ENCODE results near the gene POMT2.
A peak's percentile ranks its signal among the peaks of the same experiment; 100 is the strongest.

POMT2 gene

GRCh38 chr14:77306851-77307496 lies 13.7 kb downstream of the POMT2 start:
- Histone ChIP-seq H3K36me3 (ENCODE audit: control insufficient read depth in 4 of 4, insufficient read depth in 4 of 4, low read length in 3 of 4) (peaks cover 2 to 21% (median 8%) of the 10 kb centered on the region in 4 experiments), H3K4me1 (ENCODE audit: control extremely low read depth in 1 of 4, control insufficient read depth in 4 of 4, insufficient read depth in 4 of 4, low read length in 3 of 4) (peaks cover 0 to 25% (median 6%) of the 10 kb centered on the region in 4 experiments), H3K9me3 (ENCODE audit: control extremely low read depth in 1 of 5, control insufficient read depth in 4 of 5, insufficient read depth in 2 of 5, low read depth in 1 of 5, low read length in 4 of 5) (no peaks in the 10 kb centered on the region), H3K27ac (ENCODE audit: insufficient read depth in 1 of 2, low read depth in 1 of 2, low read length in 2 of 2, poor library complexity in 1 of 2, severe bottlenecking in 2 of 2) (no peak overlapping the region), H3K27me3 (replicated peaks in 2 of 5; ENCODE audit: control insufficient read depth in 4 of 5, insufficient read depth in 5 of 5, low read length in 4 of 5) (no peaks in the 10 kb centered on the region), H3K4me3 (ENCODE audit: control insufficient read depth in 1 of 7, extremely low read depth in 1 of 7, insufficient read depth in 4 of 7, low read depth in 2 of 7, low read length in 6 of 7) (no peak overlapping the region)
- ChIA-PET POLR2A (interaction anchor here (0.6 kb wide), 1 partner anchor 389 kb away, joined by 3 read pairs; no protein-coding TSS in a partner anchor), CTCF (interaction anchor here (0.6 to 12.9 kb wide), 7 partner anchors 9 to 537 kb away, joined by 3 to 251 read pairs (median 3); partner anchors contain the start of genes GSTZ1, POMT2, SAMD15 and TMED8)
- peak in 1 of 3 donors; percentile 4 for DNase-seq
- 67% methylated on average over 1 of the region's 3 CpGs for WGBS (ENCODE audit: insufficient coverage)

- no peak for DNase-seq
- Histone ChIP-seq H3K4me1 (ENCODE audit: control extremely low read depth in 1 of 4, control insufficient read depth in 4 of 4, insufficient read depth in 4 of 4, low read length in 3 of 4) (peaks cover 0 to 25% (median 6%) of the 10 kb centered on the region in 4 experiments), H3K27ac (ENCODE audit: insufficient read depth in 1 of 2, low read depth in 1 of 2, low read length in 2 of 2, poor library complexity in 1 of 2, severe bottlenecking in 2 of 2) (no peak overlapping the region), H3K36me3 (ENCODE audit: control insufficient read depth in 4 of 4, insufficient read depth in 4 of 4, low read length in 3 of 4) (peaks cover 2 to 21% (median 8%) of the 10 kb centered on the region in 4 experiments), H3K4me3 (ENCODE audit: control insufficient read depth in 1 of 7, extremely low read depth in 1 of 7, insufficient read depth in 4 of 7, low read depth in 2 of 7, low read length in 6 of 7) (no peak overlapping the region), H3K9me3 (ENCODE audit: control extremely low read depth in 1 of 5, control insufficient read depth in 4 of 5, insufficient read depth in 2 of 5, low read depth in 1 of 5, low read length in 4 of 5) (no peaks in the 10 kb centered on the region), H3K27me3 (replicated peaks in 2 of 5; ENCODE audit: control insufficient read depth in 4 of 5, insufficient read depth in 5 of 5, low read length in 4 of 5) (no peaks in the 10 kb centered on the region)
- 100% methylated on average over 3 of the region's 3 CpGs for whole genome bisulfite sequencing (ENCODE audit: insufficient coverage)
- POLR2A ChIA-PET = no interaction called here
- CTCF ChIA-PET = interaction anchor here (1.6 to 12.9 kb wide), 2 partner anchors 9 to 11 kb away, joined by 3 to 251 read pairs; partner anchors contain the start of genes GSTZ1 and POMT2
Measured at GRCh38 chr14:77306416-77306815, 14.3 kb downstream of the POMT2 start.

GRCh38 chr14:77305696-77306095 lies 15.0 kb downstream of the POMT2 start:
- ChIA-PET CTCF (interaction anchor here (12.9 kb wide), 1 partner anchor 10 kb away, joined by 251 read pairs; the partner anchor contains the start of genes GSTZ1 and POMT2), POLR2A (no interaction called here)

GRCh38 chr14:77303417-77304156 lies 17.1 kb downstream of the POMT2 start:
- peak in 2 of 3 donors; percentile 53 to 62 for DNase-seq
- Histone ChIP-seq H3K27ac (ENCODE audit: insufficient read depth in 1 of 2, low read depth in 1 of 2, low read length in 2 of 2, poor library complexity in 1 of 2, severe bottlenecking in 2 of 2) (no peak overlapping the region), H3K36me3 (ENCODE audit: control insufficient read depth in 4 of 4, insufficient read depth in 4 of 4, low read length in 3 of 4) (peaks cover 0 to 24% (median 8%) of the 10 kb centered on the region in 4 experiments), H3K9me3 (ENCODE audit: control extremely low read depth in 1 of 5, control insufficient read depth in 4 of 5, insufficient read depth in 2 of 5, low read depth in 1 of 5, low read length in 4 of 5) (no peaks in the 10 kb centered on the region), H3K4me3 (ENCODE audit: control insufficient read depth in 1 of 7, extremely low read depth in 1 of 7, insufficient read depth in 4 of 7, low read depth in 2 of 7, low read length in 6 of 7) (no peak overlapping the region), H3K27me3 (replicated peaks in 2 of 5; ENCODE audit: control insufficient read depth in 4 of 5, insufficient read depth in 5 of 5, low read length in 4 of 5) (no peaks in the 10 kb centered on the region), H3K4me1 (ENCODE audit: control extremely low read depth in 1 of 4, control insufficient read depth in 4 of 4, insufficient read depth in 4 of 4, low read length in 3 of 4) (peaks cover 0 to 11% (median 6%) of the 10 kb centered on the region in 4 experiments)
- WGBS (ENCODE audit: insufficient coverage) = 84% methylated on average over 3 of the region's 4 CpGs
- ChIA-PET CTCF (interaction anchor here (0.8 to 12.9 kb wide), 8 partner anchors 11 to 249 kb away, joined by 3 to 251 read pairs (median 5); partner anchors contain the start of genes GSTZ1 and POMT2), POLR2A (no interaction called here)

More at GRCh38 chr14:77305696-77306095, 15.0 kb downstream of the POMT2 start:
- peaks cover 0 to 25% (median 6%) of the 10 kb centered on the region in 4 experiments for H3K4me1 ChIP-seq (ENCODE audit: control extremely low read depth in 1 of 4, control insufficient read depth in 4 of 4, insufficient read depth in 4 of 4, low read length in 3 of 4)
- no peaks in the 10 kb centered on the region for H3K9me3 ChIP-seq (ENCODE audit: control extremely low read depth in 1 of 5, control insufficient read depth in 4 of 5, insufficient read depth in 2 of 5, low read depth in 1 of 5, low read length in 4 of 5)
- no peak for DNase-seq
- WGBS (ENCODE audit: insufficient coverage) = 97% methylated on average over 4 of the region's 4 CpGs
- no peak overlapping the region for H3K4me3 ChIP-seq (ENCODE audit: control insufficient read depth in 1 of 7, extremely low read depth in 1 of 7, insufficient read depth in 4 of 7, low read depth in 2 of 7, low read length in 6 of 7)
- no peaks in the 10 kb centered on the region for H3K27me3 ChIP-seq (replicated peaks in 2 of 5; ENCODE audit: control insufficient read depth in 4 of 5, insufficient read depth in 5 of 5, low read length in 4 of 5)
- no peak overlapping the region for H3K27ac ChIP-seq (ENCODE audit: insufficient read depth in 1 of 2, low read depth in 1 of 2, low read length in 2 of 2, poor library complexity in 1 of 2, severe bottlenecking in 2 of 2)
- peaks cover 0 to 23% (median 8%) of the 10 kb centered on the region in 4 experiments for H3K36me3 ChIP-seq (ENCODE audit: control insufficient read depth in 4 of 4, insufficient read depth in 4 of 4, low read length in 3 of 4)

GRCh38 chr14:77302926-77303325 lies 17.8 kb downstream of the POMT2 start:
- Histone ChIP-seq H3K27ac (ENCODE audit: insufficient read depth in 1 of 2, low read depth in 1 of 2, low read length in 2 of 2, poor library complexity in 1 of 2, severe bottlenecking in 2 of 2) (no peak overlapping the region), H3K36me3 (ENCODE audit: control insufficient read depth in 4 of 4, insufficient read depth in 4 of 4, low read length in 3 of 4) (peaks cover 0 to 31% (median 10%) of the 10 kb centered on the region in 4 experiments), H3K27me3 (replicated peaks in 2 of 5; ENCODE audit: control insufficient read depth in 4 of 5, insufficient read depth in 5 of 5, low read length in 4 of 5) (no peaks in the 10 kb centered on the region), H3K4me3 (ENCODE audit: control insufficient read depth in 1 of 7, extremely low read depth in 1 of 7, insufficient read depth in 4 of 7, low read depth in 2 of 7, low read length in 6 of 7) (no peak overlapping the region), H3K4me1 (ENCODE audit: control extremely low read depth in 1 of 4, control insufficient read depth in 4 of 4, insufficient read depth in 4 of 4, low read length in 3 of 4) (peaks cover 0 to 10% (median 6%) of the 10 kb centered on the region in 4 experiments), H3K9me3 (ENCODE audit: control extremely low read depth in 1 of 5, control insufficient read depth in 4 of 5, insufficient read depth in 2 of 5, low read depth in 1 of 5, low read length in 4 of 5) (no peaks in the 10 kb centered on the region)
- ChIA-PET CTCF (interaction anchor here (1.4 to 12.9 kb wide), 6 partner anchors 10 to 248 kb away, joined by 3 to 251 read pairs (median 6); partner anchors contain the start of genes GSTZ1 and POMT2), POLR2A (no interaction called here)
- WGBS (ENCODE audit: insufficient coverage) = 92% methylated on average over 5 of the region's 5 CpGs
- DNase-seq = no peak

GRCh38 chr14:77301103-77301502 lies 19.6 kb downstream of the POMT2 start:
- peak; percentile 81 to 89 (median 83) for DNase-seq
- ChIA-PET CTCF (interaction anchor here (0.8 to 12.9 kb wide), 13 partner anchors 8 to 252 kb away, joined by 3 to 251 read pairs (median 4); partner anchors contain the start of genes GSTZ1, NGB and POMT2), POLR2A (interaction anchor here (0.6 kb wide), 1 partner anchor 615 kb away, joined by 4 read pairs; no protein-coding TSS in a partner anchor)

More at GRCh38 chr14:77301103-77301502, 19.6 kb downstream of the POMT2 start:
- peaks cover 0 to 8% (median 6%) of the 10 kb centered on the region in 4 experiments for H3K4me1 ChIP-seq (ENCODE audit: control extremely low read depth in 1 of 4, control insufficient read depth in 4 of 4, insufficient read depth in 4 of 4, low read length in 3 of 4)
- H3K36me3 ChIP-seq (ENCODE audit: control insufficient read depth in 4 of 4, insufficient read depth in 4 of 4, low read length in 3 of 4) = peaks cover 7 to 39% (median 11%) of the 10 kb centered on the region in 4 experiments
- H3K27me3 ChIP-seq (replicated peaks in 2 of 5; ENCODE audit: control insufficient read depth in 4 of 5, insufficient read depth in 5 of 5, low read length in 4 of 5) = no peaks in the 10 kb centered on the region
- no peak overlapping the region for H3K4me3 ChIP-seq (ENCODE audit: control insufficient read depth in 1 of 7, extremely low read depth in 1 of 7, insufficient read depth in 4 of 7, low read depth in 2 of 7, low read length in 6 of 7)
- H3K27ac ChIP-seq (ENCODE audit: insufficient read depth in 1 of 2, low read depth in 1 of 2, low read length in 2 of 2, poor library complexity in 1 of 2, severe bottlenecking in 2 of 2) = no peak overlapping the region
- 53% methylated on average over 10 of the region's 10 CpGs for WGBS (ENCODE audit: insufficient coverage)
- H3K9me3 ChIP-seq (ENCODE audit: control extremely low read depth in 1 of 5, control insufficient read depth in 4 of 5, insufficient read depth in 2 of 5, low read depth in 1 of 5, low read length in 4 of 5) = no peaks in the 10 kb centered on the region
